Mucosa of descending colon (tissue), 3 donors: ENCODE measurements around the gene CGN. TPM values are rescaled to one million over a fixed set of nuclear protein-coding genes. Genes with fewer than 3 reads are reported as not detected.

Experiments
- ATAC-seq: fragments of 200-7000 bp; cut with Tn5 transposase; one replicate; pipeline ENCODE4 v1.9.1; 2020; ENCODE audit warnings: mild to moderate bottlenecking, moderate library complexity
- DNase-seq, 3 donors: peaks; one replicate each; pipeline ENCODE4 v3.0.0-alpha.2; 2020
- H3K36me3 ChIP-seq: fragments of 200-600 bp; one replicate; pipeline ENCODE4 v1.8.0; 2021; ENCODE audit warnings: low read depth, mild to moderate bottlenecking
- H3K4me1 ChIP-seq: fragments of 200-600 bp; one replicate; pipeline ENCODE4 v1.8.0; 2021; ENCODE audit warnings: low read depth, mild to moderate bottlenecking
- H3K4me3 ChIP-seq: fragments of 200-600 bp; one replicate; pipeline ENCODE4 v1.8.0; 2021; ENCODE audit warnings: mild to moderate bottlenecking
- H3K9me3 ChIP-seq: fragments of 200-600 bp; one replicate; pipeline ENCODE4 v1.8.0; 2021; ENCODE audit warnings: mild to moderate bottlenecking
- CTCF ChIP-seq: fragments of 200-600 bp; IDR thresholded peaks from one replicate; pipeline ENCODE4 v1.8.0; 2022; ENCODE audit warnings: antibody characterized with exemption, mild to moderate bottlenecking
- intact Hi-C, 2 donors: fragments of 100-400 bp; cut with DNase I in 1 of 2; cut with micrococcal nuclease in 1 of 2; formaldehyde crosslinking; loops; one replicate each; pipeline versions ENCODE4 v1.11.0 to v1.11.1; 2022; cut with DNase I, micrococcal nuclease
- total RNA-seq, 3 donors: library from RNA; stranded (reverse); fragmentation: NEBNext Ultra II Directional in 2 of 3; extraction: Animal tissue kit (Norgen Biotek cat#: 25700) in 2 of 3; gene quantifications; one replicate each; pipeline versions ENCODE4 v1.2.1 to v1.2.4, GENCODE V29; 2021 to 2023
- donor health status: DM: no; HTN: no; CAD: no; lungs with moderate emphysema.
- donor health status: DM: no; HTN: no; CAD: no.
- donor health status: DM: no; HTN: yes; CAD: no.

The CGN gene
- total RNA-seq, 3 donors from 2014 or later: 125 to 247 (median 187) TPM

- Histone ChIP-seq H3K9me3 (no peaks in the 10 kb centered on the region), H3K36me3 (no peaks in the 10 kb centered on the region), H3K4me1 (peaks cover 31% of the 10 kb centered on the region), H3K4me3 (no peak overlapping the region)
- intact Hi-C loops: no loop called here
- TF ChIP-seq CTCF: no peak
- DNase-seq (no peak), ATAC-seq (no peak)
These were observed 34.4 kb downstream of the CGN start for GRCh38 chr1:151545542-151545941.

GRCh38 chr1:151546011-151546925 is 35.1 kb downstream of the CGN start:
- ATAC-seq: no peak
- no peak for TF ChIP-seq CTCF
- intact Hi-C loops: no loop called here
- peaks cover 31% of the 10 kb centered on the region for H3K4me1 ChIP-seq
- H3K36me3 ChIP-seq: no peaks in the 10 kb centered on the region
- no peaks in the 10 kb centered on the region for H3K9me3 ChIP-seq
- DNase-seq: no peak
- H3K4me3 ChIP-seq: no peak overlapping the region

GRCh38 chr1:151547119-151547899 is 36.1 kb downstream of the CGN start:
- no peak for TF ChIP-seq CTCF
- no peaks in the 10 kb centered on the region for H3K9me3 ChIP-seq
- intact Hi-C loops: no loop called here
- no peaks in the 10 kb centered on the region for H3K36me3 ChIP-seq
- H3K4me3 ChIP-seq: no peak overlapping the region
- DNase-seq (peak; percentile 71 to 77 (median 73)), ATAC-seq (peak; percentile 89)
- peaks cover 24% of the 10 kb centered on the region for H3K4me1 ChIP-seq

DNA sequence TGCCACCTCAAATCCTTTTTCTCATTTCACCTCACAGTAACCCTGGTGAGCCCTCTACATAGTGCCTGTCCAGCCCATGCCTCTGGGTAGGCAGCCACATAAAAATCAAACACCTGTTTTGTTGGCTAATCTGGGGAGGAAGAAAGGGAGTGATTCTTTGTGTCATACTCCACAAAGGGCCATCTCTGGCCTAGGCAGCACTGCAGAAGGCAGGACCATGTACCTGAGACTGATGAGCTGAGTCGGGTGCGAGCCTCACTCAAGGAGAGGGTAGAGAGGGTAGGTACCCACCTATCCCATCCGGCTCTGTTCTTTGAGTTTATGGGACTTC is 36.7 kb downstream of the CGN start:
- Histone ChIP-seq H3K4me3 (no peak overlapping the region), H3K9me3 (no peaks in the 10 kb centered on the region), H3K36me3 (no peaks in the 10 kb centered on the region), H3K4me1 (peaks cover 19% of the 10 kb centered on the region)
- DNase-seq: no peak
- intact Hi-C loops: no loop called here
- TF ChIP-seq CTCF: no peak
- peak; percentile 12 for ATAC-seq

DNA sequence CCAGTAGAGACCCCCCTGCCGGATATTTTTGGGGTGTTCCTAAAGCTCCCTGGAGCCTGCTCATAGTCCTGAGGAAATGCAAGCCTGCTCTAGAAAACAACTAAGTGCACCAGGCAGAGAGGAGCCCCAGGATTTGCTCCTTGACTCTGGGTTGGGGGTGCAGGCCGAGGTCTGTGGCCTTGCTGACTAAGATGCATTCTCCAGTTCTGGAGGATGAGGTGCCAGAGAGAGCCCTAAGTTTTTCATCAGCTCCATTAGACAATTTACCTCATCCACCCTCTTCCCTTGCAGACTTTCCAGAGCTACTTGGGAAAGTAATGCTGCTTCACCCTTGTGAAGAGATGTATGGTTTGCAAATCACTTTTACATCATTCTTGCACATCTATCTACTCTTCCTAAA is 38.0 kb downstream of the CGN start:
- no peaks in the 10 kb centered on the region for H3K9me3 ChIP-seq
- no peak for DNase-seq
- intact Hi-C loops: no loop called here
- no peak for ATAC-seq
- peaks cover 13% of the 10 kb centered on the region for H3K4me1 ChIP-seq
- H3K36me3 ChIP-seq: no peaks in the 10 kb centered on the region
- no peak overlapping the region for H3K4me3 ChIP-seq
- no peak for TF ChIP-seq CTCF
